ENCODE data around the gene FBXW8.

FBXW8 gene

GRCh38 chr12:117017807-117018206, 107.1 kb downstream of the FBXW8 start:
- no peak for TF ChIP-seq CTCF (IDR thresholded peaks at IDR 0.05)

GRCh38 chr12:117018276-117018675, 107.5 kb downstream of the FBXW8 start:
- no peak for TF ChIP-seq CTCF (IDR thresholded peaks at IDR 0.05)

GRCh38 chr12:117018685-117019084, 107.9 kb downstream of the FBXW8 start:
- TF ChIP-seq CTCF (IDR thresholded peaks at IDR 0.05), result no peak

GRCh38 chr12:117019866-117020265, 109.1 kb downstream of the FBXW8 start:
- no peak for TF ChIP-seq CTCF (IDR thresholded peaks at IDR 0.05)

GRCh38 chr12:117020536-117021220, 109.9 kb downstream of the FBXW8 start:
- no peak for TF ChIP-seq CTCF (IDR thresholded peaks at IDR 0.05)

- TF ChIP-seq CTCF (IDR thresholded peaks at IDR 0.05), result no peak
These were observed 111.7 kb downstream of the FBXW8 start for GRCh38 chr12:117022465-117022864.

GRCh38 chr12:117023998-117024960, 113.5 kb downstream of the FBXW8 start:
- no peak for TF ChIP-seq CTCF (IDR thresholded peaks at IDR 0.05)

Data from LNCAP (cell line).